B cell (primary cell): ENCODE results near the gene SUGCT. TPM values are rescaled to one million over a fixed set of nuclear protein-coding genes. Genes with fewer than 3 reads are reported as not detected.

Experiments used
- ATAC-seq: fragments of 200-7000 bp; cut with Tn5 transposase; one replicate; pipeline ENCODE4 v1.10.0; 2021; ENCODE audit warnings: low read depth, mild to moderate bottlenecking, moderate number of reproducible peaks, moderate library complexity
- CTCF ChIA-PET: fragments of 350-600 bp; sonication (Branson Sonifier 250); formaldehyde crosslinking; loops from one replicate; lab custom pipeline; 2021; ENCODE audit warnings: antibody characterized with exemption, inconsistent platforms; lab: Charles Lee
- POLR2A ChIA-PET: fragments of 350-600 bp; sonication (Branson Sonifier 250); formaldehyde crosslinking; loops from one replicate; lab custom pipeline; 2021; ENCODE audit warnings: antibody characterized with exemption; lab: Charles Lee
- DNase-seq: peaks from one replicate; pipeline ENCODE4 v3.0.0; 2013
- H2AFZ ChIP-seq: 2 replicates; pipeline ENCODE4 v1.6.1; 2012; ENCODE audit warnings: mild to moderate bottlenecking, low read depth, low read length; ENCODE audit not compliant: insufficient read depth, poor library complexity, severe bottlenecking
- H3K27ac ChIP-seq, 2 donors: 1 replicate in 1 of 2; 2 replicates in 1 of 2; pipeline ENCODE4 v1.5.1; 2012 to 2013; ENCODE audit warnings: low read length in 2 of 2, mild to moderate bottlenecking in 2 of 2, moderate library complexity in 1 of 2
- H3K27me3 ChIP-seq, 4 experiments: fragments of 200-600 bp in 1 of 4; sonication (generic) in 1 of 4; replicated peaks in 1 of 4; 1 replicate in 2 of 4; 2 replicates in 2 of 4; pipeline versions ENCODE4 v1.6.1 to v1.7.0; 2013 to 2016; ENCODE audit warnings: low read length in 3 of 4, mild to moderate bottlenecking in 2 of 4, mixed read lengths in 1 of 4, moderate library complexity in 1 of 4; ENCODE audit not compliant: insufficient read depth in 4 of 4, control insufficient read depth in 3 of 4; ENCODE audit errors: control extremely low read depth in 1 of 4
- H3K36me3 ChIP-seq, 2 experiments: replicated peaks in 1 of 2; 1 replicate in 1 of 2; 2 replicates in 1 of 2; pipeline versions ENCODE4 v1.6.1 to v1.7.1; 2013; ENCODE audit warnings: low read length in 1 of 2; ENCODE audit not compliant: insufficient read depth in 2 of 2, control insufficient read depth in 1 of 2; ENCODE audit errors: control extremely low read depth in 1 of 2, extremely low read depth in 1 of 2
- H3K4me1 ChIP-seq, 2 donors: fragments of 200-600 bp in 1 of 2; sonication (generic) in 1 of 2; 1 replicate in 1 of 2; 2 replicates in 1 of 2; pipeline versions ENCODE4 v1.5.1 to v1.6.1; 2013 to 2017; ENCODE audit warnings: low read length in 2 of 2; ENCODE audit not compliant: control insufficient read depth in 2 of 2, insufficient read depth in 2 of 2
- H3K4me2 ChIP-seq: replicated peaks from 2 replicates; pipeline ENCODE3; 2012; ENCODE audit warnings: mild to moderate bottlenecking, low read depth, low read length; ENCODE audit not compliant: poor library complexity, severe bottlenecking
- H3K4me3 ChIP-seq, 5 experiments: fragments of 200-600 bp in 1 of 5; sonication (generic) in 1 of 5; 1 replicate in 3 of 5; 2 replicates in 2 of 5; pipeline versions ENCODE4 v1.5.1 to v1.7.0; 2011 to 2016; ENCODE audit warnings: low read length in 4 of 5, mild to moderate bottlenecking in 4 of 5, low read depth in 2 of 5, control low read depth in 1 of 5, moderate library complexity in 1 of 5; ENCODE audit not compliant: insufficient read depth in 1 of 5; ENCODE audit errors: control extremely low read depth in 1 of 5, extremely low read depth in 1 of 5
- H3K79me2 ChIP-seq: fragments of 200-600 bp; sonication (generic); one replicate; pipeline ENCODE4 v1.6.0; 2016; ENCODE audit warnings: low read length; ENCODE audit not compliant: control insufficient read depth, insufficient read depth
- H3K9ac ChIP-seq: fragments of 200-600 bp; sonication (generic); 2 replicates; pipeline ENCODE4 v1.6.1; 2017; ENCODE audit warnings: mild to moderate bottlenecking, low read length, moderate library complexity
- H3K9me3 ChIP-seq, 3 donors: one replicate each; pipeline versions ENCODE4 v1.6.1 to v1.7.1; 2013; ENCODE audit warnings: low read length in 2 of 3; ENCODE audit not compliant: control insufficient read depth in 2 of 3, insufficient read depth in 1 of 3; ENCODE audit errors: control extremely low read depth in 1 of 3
- H4K20me1 ChIP-seq: 2 replicates; pipeline ENCODE4 v1.6.0; 2012; ENCODE audit warnings: mild to moderate bottlenecking, low read length; ENCODE audit not compliant: insufficient read depth, control insufficient read depth, poor library complexity, severe bottlenecking
- H3K27ac Mint-ChIP-seq: one replicate; pipeline ENCODE4 v1.8.0; 2021; ENCODE audit warnings: mixed read lengths
- H3K27me3 Mint-ChIP-seq: one replicate; pipeline ENCODE4 v1.8.0; 2021; ENCODE audit warnings: mixed read lengths
- H3K4me1 Mint-ChIP-seq: one replicate; pipeline ENCODE4 v1.8.0; 2021; ENCODE audit warnings: mixed read lengths
- H3K4me3 Mint-ChIP-seq: one replicate; pipeline ENCODE4 v1.8.0; 2021; ENCODE audit warnings: mixed read lengths
- H3K9me3 Mint-ChIP-seq: one replicate; pipeline ENCODE4 v1.8.0; 2022; ENCODE audit warnings: mixed read lengths; ENCODE audit not compliant: insufficient read depth
- EZH2 ChIP-seq: IDR thresholded peaks from 2 replicates; pipeline ENCODE4 v1.6.1; 2012; ENCODE audit warnings: borderline replicate concordance, low read depth, mild to moderate bottlenecking, moderate library complexity, low read length; ENCODE audit not compliant: insufficient read depth, poor library complexity, severe bottlenecking
- WGBS: methylation state at CpG from one replicate; pipeline ENCODE4 v1.1.5; 2013; ENCODE audit warnings: missing lambda C conversion rate; ENCODE audit not compliant: insufficient coverage; 5-methylcytosine and 5-hydroxymethylcytosine counted together
- intact Hi-C: fragments of 100-400 bp; cut with micrococcal nuclease; formaldehyde crosslinking; loops from one replicate; pipeline ENCODE4 v1.10.0; 2022
- polyA plus RNA-seq: library from polyadenylated mRNA; depleted of rRNA; stranded (reverse); fragments of >200 nt; gene quantifications from 2 replicates; pipeline ENCODE4 v1.2.3, GENCODE V29; 2012
- total RNA-seq, 2 donors: library from RNA; stranded (reverse); fragments of 120-200 nt in 1 of 2; gene quantifications; 1 replicate in 1 of 2; 2 replicates in 1 of 2; pipeline versions ENCODE4 v1.2.3 to v1.2.4, GENCODE V29; 2013 to 2022
- TF ChIP-seq, protein P1 (sequence below): fragments of 200-600 bp; IDR thresholded peaks from one replicate; pipeline ENCODE4 v1.8.0; 2022; ENCODE audit warnings: antibody characterized with exemption, mild to moderate bottlenecking

The SUGCT gene
- total and polyA plus RNA-seq, 2 donors (not counting 1 experiment from before 2014, with no cell fraction given): 0.19 to 0.86 TPM

DNA sequence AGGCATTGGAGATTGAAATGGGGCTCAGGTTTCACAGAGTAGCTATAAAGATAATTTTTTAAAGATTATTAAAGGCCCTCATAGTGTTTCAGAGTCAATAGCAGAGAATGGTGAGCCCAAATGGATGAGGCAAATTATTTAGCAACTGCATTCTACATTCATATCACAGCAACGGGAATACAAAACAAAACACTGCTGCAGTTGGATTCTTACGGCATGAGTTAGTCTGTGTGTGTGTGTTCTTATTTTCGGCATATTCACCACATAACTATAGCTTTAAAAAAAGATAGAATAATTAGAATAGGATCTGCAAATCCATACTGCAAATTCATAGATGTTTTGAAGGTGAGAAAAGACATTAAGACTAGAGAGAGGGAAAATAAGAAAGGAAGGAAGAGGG lies 66.0 kb downstream of the SUGCT start:
- Histone ChIP-seq H2AFZ (no peak overlapping the region), H3K4me1 (no peaks in the 10 kb centered on the region), H3K9ac (no peak overlapping the region), H3K4me2 (no peak overlapping the region), H3K9me3 (no peaks in the 10 kb centered on the region), H3K36me3 (no peaks in the 10 kb centered on the region), H4K20me1 (no peaks in the 10 kb centered on the region), H3K27me3 (no peaks in the 10 kb centered on the region), H3K79me2 (no peaks in the 10 kb centered on the region), H3K27ac (no peak overlapping the region), H3K4me3 (no peak overlapping the region)
- Mint-ChIP-seq H3K27ac (no peak overlapping the region), H3K4me3 (no peak overlapping the region), H3K9me3 (no peaks in the 10 kb centered on the region), H3K27me3 (peaks cover 7% of the 10 kb centered on the region), H3K4me1 (no peaks in the 10 kb centered on the region)
- ChIA-PET POLR2A (no interaction called here), CTCF (no interaction called here)
- DNase-seq: no peak
- no peak for ATAC-seq
- no CpG with 5 or more reads among the region's 3 CpGs for WGBS
- intact Hi-C loops: no loop called here
- no peak for TF ChIP-seq EZH2
- TF ChIP-seq, protein P1, sequence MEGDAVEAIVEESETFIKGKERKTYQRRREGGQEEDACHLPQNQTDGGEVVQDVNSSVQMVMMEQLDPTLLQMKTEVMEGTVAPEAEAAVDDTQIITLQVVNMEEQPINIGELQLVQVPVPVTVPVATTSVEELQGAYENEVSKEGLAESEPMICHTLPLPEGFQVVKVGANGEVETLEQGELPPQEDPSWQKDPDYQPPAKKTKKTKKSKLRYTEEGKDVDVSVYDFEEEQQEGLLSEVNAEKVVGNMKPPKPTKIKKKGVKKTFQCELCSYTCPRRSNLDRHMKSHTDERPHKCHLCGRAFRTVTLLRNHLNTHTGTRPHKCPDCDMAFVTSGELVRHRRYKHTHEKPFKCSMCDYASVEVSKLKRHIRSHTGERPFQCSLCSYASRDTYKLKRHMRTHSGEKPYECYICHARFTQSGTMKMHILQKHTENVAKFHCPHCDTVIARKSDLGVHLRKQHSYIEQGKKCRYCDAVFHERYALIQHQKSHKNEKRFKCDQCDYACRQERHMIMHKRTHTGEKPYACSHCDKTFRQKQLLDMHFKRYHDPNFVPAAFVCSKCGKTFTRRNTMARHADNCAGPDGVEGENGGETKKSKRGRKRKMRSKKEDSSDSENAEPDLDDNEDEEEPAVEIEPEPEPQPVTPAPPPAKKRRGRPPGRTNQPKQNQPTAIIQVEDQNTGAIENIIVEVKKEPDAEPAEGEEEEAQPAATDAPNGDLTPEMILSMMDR: no peak

DNA sequence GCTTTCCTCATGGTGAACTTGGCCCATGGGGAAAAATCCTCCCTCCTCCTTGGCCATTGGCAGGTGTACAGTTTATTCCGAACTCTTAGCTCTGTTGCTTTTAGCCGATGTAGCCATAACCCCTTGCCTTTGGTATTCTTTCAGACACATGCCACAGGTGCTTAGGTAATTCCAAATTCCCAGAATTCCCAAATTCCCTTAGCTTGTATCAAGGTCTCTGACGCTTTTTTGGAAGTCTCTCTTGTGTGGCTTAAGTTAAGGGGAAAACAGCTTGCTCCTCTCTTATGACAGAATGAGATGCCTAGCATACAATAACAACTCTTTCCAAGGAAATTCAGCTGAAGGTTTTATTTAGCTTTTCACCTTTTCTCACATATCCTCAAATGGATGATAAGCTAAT lies 68.0 kb downstream of the SUGCT start:
- no peak for ATAC-seq
- no peaks in the 10 kb centered on the region for H3K79me2 ChIP-seq

More for the DNA sequence above, 68.0 kb downstream of the SUGCT start:
- Mint-ChIP-seq H3K4me3 (no peak overlapping the region), H3K9me3 (no peaks in the 10 kb centered on the region), H3K4me1 (no peaks in the 10 kb centered on the region), H3K27ac (no peak overlapping the region), H3K27me3 (peaks cover 7% of the 10 kb centered on the region)
- no peaks in the 10 kb centered on the region for H3K36me3 ChIP-seq
- ChIA-PET POLR2A (no interaction called here), CTCF (no interaction called here)
- no peak overlapping the region for H3K9ac ChIP-seq
- no peaks in the 10 kb centered on the region for H3K9me3 ChIP-seq
- H2AFZ ChIP-seq: no peak overlapping the region
- no peak overlapping the region for H3K27ac ChIP-seq
- no peak overlapping the region for H3K4me3 ChIP-seq
- H3K27me3 ChIP-seq: no peaks in the 10 kb centered on the region
- WGBS: 100% methylated on average over 2 of the region's 3 CpGs
- intact Hi-C loops: no loop called here
- DNase-seq: no peak
- TF ChIP-seq, protein P1: no peak
- TF ChIP-seq EZH2: no peak
- H3K4me2 ChIP-seq: no peak overlapping the region
- no peaks in the 10 kb centered on the region for H4K20me1 ChIP-seq
- H3K4me1 ChIP-seq: no peaks in the 10 kb centered on the region
